ENCODE measurements around the gene MRPL28.
"Not testable (repeated sequence)": the region's sequence is repeated elsewhere in the genome, so short reads cannot be mapped to it uniquely, and the experiment has no call there.

MRPL28 gene

GRCh38 chr16:379183-379960 lies 9.0 kb upstream of the MRPL28 start:
- no peak for DNase-seq (ENCODE audit: low spot score)

GRCh38 chr16:378821-379182 lies 8.5 kb upstream of the MRPL28 start:
- H3K4me3 ChIP-seq = no peak overlapping the region
- no peak overlapping the region for H3K27ac ChIP-seq
- TF ChIP-seq CTCF (IDR thresholded peaks at IDR 0.05) = no peak
- DNase-seq (ENCODE audit: low spot score) = no peak

More at GRCh38 chr16:379183-379960, 9.0 kb upstream of the MRPL28 start:
- no peak overlapping the region for H3K27ac ChIP-seq
- TF ChIP-seq CTCF (IDR thresholded peaks at IDR 0.05) = no peak
- H3K4me3 ChIP-seq = no peak overlapping the region

- not testable (repeated sequence) for DNase-seq (ENCODE audit: low spot score); H3K4me3 ChIP-seq; H3K27ac ChIP-seq
These were observed 7.9 kb upstream of the MRPL28 start for GRCh38 chr16:378113-378820.

- TF ChIP-seq CTCF (IDR thresholded peaks at IDR 0.05) = no peak
- no peak overlapping the region for H3K4me3 ChIP-seq
- DNase-seq (ENCODE audit: low spot score) = no peak
- no peak overlapping the region for H3K27ac ChIP-seq
These were observed 7.1 kb upstream of the MRPL28 start for GRCh38 chr16:377419-377951.

GRCh38 chr16:376817-377418 lies 6.6 kb upstream of the MRPL28 start:
- Histone ChIP-seq H3K27ac (no peak overlapping the region), H3K4me3 (no peak overlapping the region)
- no peak for TF ChIP-seq CTCF (IDR thresholded peaks at IDR 0.05)
- no peak for DNase-seq (ENCODE audit: low spot score)

- no peak overlapping the region for H3K4me3 ChIP-seq
- no peak overlapping the region for H3K27ac ChIP-seq
- no peak for DNase-seq (ENCODE audit: low spot score)
- no peak for TF ChIP-seq CTCF (IDR thresholded peaks at IDR 0.05)
These were observed 5.8 kb upstream of the MRPL28 start for GRCh38 chr16:375927-376816.

GRCh38 chr16:375212-375611 lies 4.9 kb upstream of the MRPL28 start:
- no peak for DNase-seq (ENCODE audit: low spot score)
- no peak for TF ChIP-seq CTCF (IDR thresholded peaks at IDR 0.05)
- Histone ChIP-seq H3K27ac (no peak overlapping the region), H3K4me3 (no peak overlapping the region)

Data from coronary artery (tissue), 2 donors.